BJ (cell line): ENCODE measurements around the gene TMEM209. TPM values are rescaled to one million over a fixed set of nuclear protein-coding genes. Genes with fewer than 3 reads are reported as not detected.

Experiments used
- CTCF ChIA-PET: fragments of 350-600 bp; formaldehyde crosslinking; extraction: SDS; loops from one replicate; lab custom pipeline; 2021; ENCODE audit warnings: antibody characterized with exemption, inconsistent platforms; lab: Yijun Ruan, JAX
- POLR2A ChIA-PET: fragments of 300-600 bp; sonication (Branson Sonifier 250); formaldehyde crosslinking; extraction: SDS; loops from one replicate; lab custom pipeline; 2021; ENCODE audit warnings: antibody characterized with exemption; lab: Charles Lee
- DNase-seq: peaks from one replicate; pipeline ENCODE4 v3.0.0-alpha.2; 2011; ENCODE audit warnings: low read depth
- H3K27me3 ChIP-seq: 2 replicates; pipeline ENCODE4 v1.6.0; 2011; ENCODE audit warnings: low read length; ENCODE audit not compliant: control insufficient read depth, insufficient read depth
- H3K36me3 ChIP-seq: 2 replicates; pipeline ENCODE4 v1.5.1; 2011; ENCODE audit warnings: low read length; ENCODE audit not compliant: control insufficient read depth, insufficient read depth
- H3K4me3 ChIP-seq: 2 replicates; pipeline ENCODE4 v1.5.1; 2011; ENCODE audit warnings: low read depth, mild to moderate bottlenecking, control low read depth, low read length
- CTCF ChIP-seq: IDR thresholded peaks from 2 replicates; pipeline ENCODE4 v1.5.1; 2011; ENCODE audit warnings: low read depth, mild to moderate bottlenecking, control low read depth, inconsistent platforms, low read length, moderate library complexity; ENCODE audit not compliant: insufficient read depth
- polyA plus RNA-seq: library from polyadenylated mRNA; depleted of rRNA; stranded (reverse); fragments of >200 nt; gene quantifications from 2 replicates; pipeline ENCODE4 v1.2.3, GENCODE V29; 2011

TMEM209 gene
- polyA plus RNA-seq, 1 experiment: 15.5 TPM

GRCh38 chr7:130133029-130133782 is 72.0 kb downstream of the TMEM209 start:
- no peak for DNase-seq
- CTCF ChIA-PET: interaction anchor here (1.4 kb wide), 1 partner anchor 14 kb away, joined by 4 read pairs; no protein-coding TSS in a partner anchor
- POLR2A ChIA-PET: no interaction called here
- Histone ChIP-seq H3K4me3 (no peak overlapping the region), H3K36me3 (peaks cover 4% of the 10 kb centered on the region), H3K27me3 (no peaks in the 10 kb centered on the region)
- TF ChIP-seq CTCF: no peak

- H3K4me3 ChIP-seq: no peak overlapping the region
- peaks cover 4% of the 10 kb centered on the region for H3K36me3 ChIP-seq
- no peak for DNase-seq
- no peaks in the 10 kb centered on the region for H3K27me3 ChIP-seq
- ChIA-PET POLR2A (no interaction called here), CTCF (interaction anchor here (1.4 kb wide), 1 partner anchor 13 kb away, joined by 4 read pairs; no protein-coding TSS in a partner anchor)
- no peak for TF ChIP-seq CTCF
These were observed 73.0 kb downstream of the TMEM209 start for GRCh38 chr7:130131964-130132875.

GRCh38 chr7:130131191-130131834 is 73.9 kb downstream of the TMEM209 start:
- Histone ChIP-seq H3K4me3 (no peak overlapping the region), H3K36me3 (peaks cover 4% of the 10 kb centered on the region), H3K27me3 (no peaks in the 10 kb centered on the region)
- DNase-seq: no peak
- POLR2A ChIA-PET: no interaction called here
- no peak for TF ChIP-seq CTCF
- CTCF ChIA-PET: interaction anchor here (1.4 kb wide), 1 partner anchor 12 kb away, joined by 4 read pairs; no protein-coding TSS in a partner anchor

- H3K36me3 ChIP-seq: peaks cover 6% of the 10 kb centered on the region
- ChIA-PET CTCF (interaction anchor here (2.2 kb wide), 1 partner anchor 10 kb away, joined by 5 read pairs; no protein-coding TSS in a partner anchor), POLR2A (no interaction called here)
- H3K4me3 ChIP-seq: no peak overlapping the region
- no peaks in the 10 kb centered on the region for H3K27me3 ChIP-seq
- DNase-seq: no peak
- TF ChIP-seq CTCF: no peak
These were observed 76.2 kb downstream of the TMEM209 start for GRCh38 chr7:130129011-130129411.
